WI38 (cell line): Measurements from ENCODE around the gene PIEZO2.

Experiments
- H3K4me3 ChIP-seq: 2 replicates; pipeline ENCODE4 v1.5.1; 2011; ENCODE audit warnings: low read depth, mild to moderate bottlenecking, control low read depth, low read length
- CTCF ChIP-seq: IDR thresholded peaks from 2 replicates; pipeline ENCODE4 v1.5.1; 2012; ENCODE audit warnings: low read depth, mild to moderate bottlenecking, control low read depth, low read length

Gene PIEZO2

GRCh38 chr18:11040359-11040758 lies 109.0 kb downstream of the PIEZO2 start:
- no peak overlapping the region for H3K4me3 ChIP-seq
- no peak for TF ChIP-seq CTCF

- H3K4me3 ChIP-seq = no peak overlapping the region
- no peak for TF ChIP-seq CTCF
Measured at GRCh38 chr18:11037533-11038240, 111.7 kb downstream of the PIEZO2 start.

GRCh38 chr18:11035814-11036495 lies 113.4 kb downstream of the PIEZO2 start:
- no peak overlapping the region for H3K4me3 ChIP-seq

DNA sequence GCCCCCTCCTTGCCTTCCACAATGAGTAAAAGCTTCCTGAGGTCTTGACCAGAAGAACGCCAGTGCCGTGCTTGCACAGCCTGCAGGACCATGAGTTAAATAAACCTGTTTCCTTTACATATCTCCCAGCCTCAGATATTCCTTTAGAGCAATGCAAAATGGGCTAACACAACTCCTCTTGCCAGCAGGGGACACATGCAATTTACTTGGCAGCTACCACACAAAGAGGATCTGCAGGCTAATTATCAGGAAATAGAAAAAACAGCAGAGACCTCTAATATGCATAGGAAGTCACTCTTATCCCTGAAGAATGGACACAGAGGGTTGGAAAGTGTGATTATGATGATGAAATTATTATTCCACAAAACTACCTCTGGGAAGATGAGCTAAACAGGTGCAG lies 114.0 kb downstream of the PIEZO2 start:
- TF ChIP-seq CTCF = no peak
- no peak overlapping the region for H3K4me3 ChIP-seq

More at GRCh38 chr18:11035814-11036495, 113.4 kb downstream of the PIEZO2 start:
- no peak for TF ChIP-seq CTCF

- no peak for TF ChIP-seq CTCF
Measured at GRCh38 chr18:11034884-11035283, 114.5 kb downstream of the PIEZO2 start.

GRCh38 chr18:11033503-11033902 lies 115.9 kb downstream of the PIEZO2 start:
- no peak for TF ChIP-seq CTCF
- H3K4me3 ChIP-seq = no peak overlapping the region

More at GRCh38 chr18:11034884-11035283, 114.5 kb downstream of the PIEZO2 start:
- H3K4me3 ChIP-seq = no peak overlapping the region

- no peak overlapping the region for H3K4me3 ChIP-seq
- no peak for TF ChIP-seq CTCF
Measured at GRCh38 chr18:11031966-11032365, 117.4 kb downstream of the PIEZO2 start.
